GM12875 (cell line): ENCODE data around the gene SSBP3.

ENCODE experiments used
- H3K4me3 ChIP-seq: one replicate; pipeline ENCODE4 v1.5.1; 2011; ENCODE audit warnings: low read depth, low read length, control low read depth
- CTCF ChIP-seq: IDR thresholded peaks from 2 replicates; pipeline ENCODE4 v1.5.1; 2011; ENCODE audit warnings: low read depth, mild to moderate bottlenecking, control low read depth, inconsistent platforms, low read length, moderate library complexity, borderline replicate concordance; ENCODE audit not compliant: insufficient read depth

SSBP3 gene

GRCh38 chr1:54262244-54262643 is 143.9 kb downstream of the SSBP3 start:
- H3K4me3 ChIP-seq: no peak overlapping the region
- no peak for TF ChIP-seq CTCF

GRCh38 chr1:54260810-54261209 is 145.4 kb downstream of the SSBP3 start:
- TF ChIP-seq CTCF: no peak
- H3K4me3 ChIP-seq: no peak overlapping the region

- no peak overlapping the region for H3K4me3 ChIP-seq
- no peak for TF ChIP-seq CTCF
Observed at GRCh38 chr1:54259546-54260140, 146.6 kb downstream of the SSBP3 start.

GRCh38 chr1:54257876-54258275 is 148.3 kb downstream of the SSBP3 start:
- H3K4me3 ChIP-seq: no peak overlapping the region
- TF ChIP-seq CTCF: no peak

- H3K4me3 ChIP-seq: no peak overlapping the region
- no peak for TF ChIP-seq CTCF
Observed at GRCh38 chr1:54257346-54257620, 148.9 kb downstream of the SSBP3 start.

- no peak for TF ChIP-seq CTCF
- H3K4me3 ChIP-seq: no peak overlapping the region
Observed at GRCh38 chr1:54256522-54257345, 149.5 kb downstream of the SSBP3 start.
